SK-N-MC (cell line): Measurements from ENCODE around the gene THTPA.

ENCODE experiments used
- EZH2 ChIP-seq: fragments of 200-600 bp; sonication (generic); IDR thresholded peaks from one replicate; pipeline ENCODE4 v1.6.1; 2017; ENCODE audit warnings: antibody characterized with exemption
- POLR2AphosphoS5 ChIP-seq: IDR thresholded peaks from 2 replicates; pipeline ENCODE4 v1.6.1; 2012; ENCODE audit warnings: mild to moderate bottlenecking, low read depth, low read length, borderline replicate concordance

GRCh38 chr14:23609001-23609400, 52.9 kb downstream of the THTPA start:
- TF ChIP-seq EZH2 (no peak), POLR2AphosphoS5 (no peak)
